Neural progenitor cell (in vitro differentiated cells): Measurements from ENCODE around the gene GNG7. TPM values are rescaled to one million over a fixed set of nuclear protein-coding genes. Genes with fewer than 3 reads are reported as not detected.

Source experiments
- DNase-seq: peaks from one replicate; pipeline ENCODE4 v3.0.0-alpha.2; 2016; ENCODE audit warnings: low spot score
- H2AFZ ChIP-seq: fragments of 200-600 bp; sonication (generic); replicated peaks from 2 replicates; pipeline ENCODE4 v1.6.1; 2016; ENCODE audit warnings: antibody characterized with exemption
- H3F3A ChIP-seq: fragments of 200-600 bp; sonication (generic); 2 replicates; pipeline ENCODE4 v1.6.1; 2016; ENCODE audit warnings: antibody characterized with exemption, low read depth
- H3K27ac ChIP-seq: fragments of 200-600 bp; sonication (generic); 2 replicates; pipeline ENCODE4 v1.5.1; 2016; ENCODE audit warnings: mild to moderate bottlenecking
- H3K27me3 ChIP-seq: fragments of 200-600 bp; sonication (generic); 2 replicates; pipeline ENCODE4 v1.6.1; 2016; ENCODE audit warnings: mild to moderate bottlenecking, moderate library complexity
- H3K36me3 ChIP-seq: fragments of 200-600 bp; sonication (generic); 2 replicates; pipeline ENCODE4 v1.5.1; 2016
- H3K4me1 ChIP-seq: fragments of 200-600 bp; sonication (generic); 2 replicates; pipeline ENCODE4 v1.6.1; 2016; ENCODE audit warnings: mixed run types
- H3K4me2 ChIP-seq: fragments of 200-600 bp; sonication (generic); 2 replicates; pipeline ENCODE4 v1.6.1; 2016
- H3K4me3 ChIP-seq: fragments of 200-600 bp; sonication (generic); 2 replicates; pipeline ENCODE4 v1.5.1; 2016
- H3K79me2 ChIP-seq: fragments of 200-600 bp; sonication (generic); 2 replicates; pipeline ENCODE4 v1.6.1; 2016; ENCODE audit warnings: low read depth
- H3K9ac ChIP-seq: fragments of 200-600 bp; sonication (generic); 2 replicates; pipeline ENCODE4 v1.6.1; 2016
- H3K9me3 ChIP-seq: fragments of 200-600 bp; sonication (generic); 2 replicates; pipeline ENCODE4 v1.5.1; 2016; ENCODE audit warnings: low read depth
- H4K20me1 ChIP-seq: fragments of 200-600 bp; sonication (generic); 2 replicates; pipeline ENCODE4 v1.6.1; 2016; ENCODE audit warnings: low read depth
- H3K27ac Mint-ChIP-seq: 3 replicates; pipeline ENCODE4 v1.8.0; 2021; ENCODE audit warnings: mixed read lengths
- H3K27me3 Mint-ChIP-seq: 2 replicates; pipeline ENCODE4 v1.8.0; 2022; ENCODE audit warnings: low read depth, mild to moderate bottlenecking, inconsistent platforms, moderate library complexity, mixed read lengths; ENCODE audit not compliant: insufficient read depth
- H3K36me3 Mint-ChIP-seq: 3 replicates; pipeline ENCODE4 v1.8.0; 2021; ENCODE audit warnings: mixed read lengths
- H3K4me1 Mint-ChIP-seq: 3 replicates; pipeline ENCODE4 v1.8.0; 2021; ENCODE audit warnings: mixed read lengths
- H3K4me3 Mint-ChIP-seq: 3 replicates; pipeline ENCODE4 v1.8.0; 2021; ENCODE audit warnings: mild to moderate bottlenecking, moderate library complexity, mixed read lengths
- H3K9me3 Mint-ChIP-seq: 3 replicates; pipeline ENCODE4 v1.8.0; 2020; ENCODE audit warnings: mixed read lengths
- CTCF ChIP-seq: fragments of 200-600 bp; sonication (generic); IDR thresholded peaks from 2 replicates; pipeline ENCODE4 v1.5.1; 2017; ENCODE audit warnings: antibody characterized with exemption, mild to moderate bottlenecking
- EZH2 ChIP-seq: fragments of 200-600 bp; sonication (generic); IDR thresholded peaks from 2 replicates; pipeline ENCODE4 v1.6.1; 2017; ENCODE audit warnings: antibody characterized with exemption, mild to moderate bottlenecking, moderate library complexity
- EZH2phosphoT487 ChIP-seq: fragments of 200-600 bp; sonication (generic); IDR thresholded peaks from 2 replicates; pipeline ENCODE4 v1.6.1; 2017; ENCODE audit warnings: antibody characterized with exemption
- total RNA-seq: library from RNA; depleted of rRNA; stranded (reverse); fragments of >200 nt; gene quantifications from 2 replicates; pipeline ENCODE4 v1.2.3, GENCODE V29; 2015; ENCODE audit warnings: low replicate concordance

The GNG7 gene
- total RNA-seq, 1 donor from 2014 or later, result 7.0 TPM

DNA sequence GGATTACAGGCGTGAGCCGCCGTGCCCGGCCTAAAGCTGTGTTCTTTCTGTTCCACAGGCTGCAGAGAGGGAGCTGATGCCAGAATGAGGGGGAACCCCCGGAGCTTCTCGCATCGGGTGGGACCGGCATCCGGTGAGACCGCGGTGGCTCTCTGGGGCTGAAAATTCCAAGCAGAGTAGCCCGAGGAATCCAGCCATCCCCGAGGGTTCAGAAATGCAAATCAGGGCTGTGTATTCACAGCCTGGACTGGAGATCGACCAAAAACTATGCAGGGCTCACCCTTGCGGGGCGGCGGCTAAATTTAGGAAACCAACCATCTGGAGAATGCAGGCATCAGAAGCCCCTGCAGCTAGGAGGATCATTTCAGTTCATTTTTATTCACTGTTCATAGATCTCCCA lies 99.2 kb downstream of the GNG7 start:
- Histone ChIP-seq H3K27me3 (peaks cover 49% of the 10 kb centered on the region), H3K79me2 (no peaks in the 10 kb centered on the region), H2AFZ (no peak overlapping the region), H4K20me1 (no peaks in the 10 kb centered on the region), H3K9ac (no peak overlapping the region), H3K4me3 (peak overlapping the region; percentile 30), H3K27ac (no peak overlapping the region), H3K4me1 (no peaks in the 10 kb centered on the region), H3F3A (peaks cover 36% of the 10 kb centered on the region), H3K36me3 (no peaks in the 10 kb centered on the region), H3K9me3 (no peaks in the 10 kb centered on the region), H3K4me2 (peak overlapping the region; percentile 69)
- Mint-ChIP-seq H3K27me3 (peaks cover 18% of the 10 kb centered on the region), H3K27ac (no peak overlapping the region), H3K4me1 (peaks cover 25% of the 10 kb centered on the region), H3K9me3 (peaks cover 3% of the 10 kb centered on the region), H3K4me3 (peak overlapping the region; percentile 48), H3K36me3 (no peaks in the 10 kb centered on the region)
- TF ChIP-seq EZH2phosphoT487 (no peak), EZH2 (no peak), CTCF (no peak)
- peak; percentile 58 for DNase-seq

DNA sequence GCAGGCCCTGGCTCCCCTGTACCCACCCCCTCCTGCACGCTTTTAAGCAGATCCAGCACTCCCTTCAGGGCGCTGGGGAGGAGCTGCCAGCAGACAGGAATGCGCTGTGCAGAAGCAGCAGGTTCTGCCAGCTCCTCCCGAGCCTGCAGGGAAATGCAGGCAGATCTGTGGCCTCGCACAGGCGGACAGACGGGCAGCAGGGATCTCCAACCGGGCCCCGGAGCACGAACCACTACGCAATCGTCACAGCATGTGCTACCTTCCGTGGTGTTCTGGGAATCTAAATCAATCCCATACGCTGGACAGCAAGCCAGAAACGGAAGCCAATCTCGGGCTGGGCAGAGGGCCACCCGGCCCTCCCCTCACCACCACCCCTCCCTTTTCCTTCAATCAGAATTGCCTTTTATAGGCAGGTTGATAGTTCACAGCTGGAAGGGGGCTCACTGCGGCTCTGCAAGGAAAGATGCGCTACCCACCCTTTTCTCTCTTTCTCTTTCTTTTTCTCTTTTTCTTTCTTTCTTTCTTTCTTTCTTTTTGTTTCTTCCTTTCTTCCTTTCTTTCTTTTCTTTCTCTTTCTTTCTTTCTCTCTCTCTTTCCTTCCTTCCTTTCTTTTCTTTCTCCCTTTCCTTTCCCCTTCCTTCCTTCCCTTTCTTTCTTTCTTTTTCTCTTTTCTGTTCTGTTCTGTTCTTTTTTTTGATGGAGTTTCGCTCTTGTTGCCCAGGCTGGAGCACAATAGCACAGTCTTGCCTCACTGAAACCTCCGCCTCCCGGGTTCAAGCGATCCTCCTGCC lies 99.9 kb downstream of the GNG7 start:
- no peaks in the 10 kb centered on the region for H3K36me3 Mint-ChIP-seq
- H3K4me3 Mint-ChIP-seq, result peak overlapping the region; percentile 22
- Histone ChIP-seq H3K36me3 (no peaks in the 10 kb centered on the region), H3K4me2 (peak overlapping the region; percentile 69), H3K4me3 (peak overlapping the region; percentile 30), H2AFZ (peak overlapping the region; percentile 57), H3K4me1 (no peaks in the 10 kb centered on the region), H3F3A (peaks cover 36% of the 10 kb centered on the region), H3K9ac (no peak overlapping the region), H3K79me2 (no peaks in the 10 kb centered on the region), H3K27ac (no peak overlapping the region), H4K20me1 (no peaks in the 10 kb centered on the region), H3K9me3 (no peaks in the 10 kb centered on the region), H3K27me3 (peaks cover 49% of the 10 kb centered on the region)
- no peak overlapping the region for H3K27ac Mint-ChIP-seq
- no peak for TF ChIP-seq EZH2phosphoT487
- TF ChIP-seq EZH2, result no peak
- TF ChIP-seq CTCF, result no peak
- DNase-seq, result peak; percentile 80
- H3K4me1 Mint-ChIP-seq, result peaks cover 21% of the 10 kb centered on the region
- peaks cover 18% of the 10 kb centered on the region for H3K27me3 Mint-ChIP-seq
- H3K9me3 Mint-ChIP-seq, result peaks cover 3% of the 10 kb centered on the region

- H3F3A ChIP-seq, result peaks cover 36% of the 10 kb centered on the region
- H2AFZ ChIP-seq, result no peak overlapping the region
- H3K9me3 ChIP-seq, result no peaks in the 10 kb centered on the region
- Mint-ChIP-seq H3K4me3 (peak overlapping the region; percentile 63), H3K27me3 (peaks cover 21% of the 10 kb centered on the region), H3K9me3 (peaks cover 3% of the 10 kb centered on the region), H3K36me3 (no peaks in the 10 kb centered on the region), H3K4me1 (peaks cover 21% of the 10 kb centered on the region), H3K27ac (no peak overlapping the region)
- no peak for TF ChIP-seq EZH2
- no peak overlapping the region for H3K9ac ChIP-seq
- H3K4me3 ChIP-seq, result no peak overlapping the region
- no peaks in the 10 kb centered on the region for H4K20me1 ChIP-seq
- H3K4me2 ChIP-seq, result no peak overlapping the region
- no peaks in the 10 kb centered on the region for H3K79me2 ChIP-seq
- peaks cover 49% of the 10 kb centered on the region for H3K27me3 ChIP-seq
- H3K27ac ChIP-seq, result no peak overlapping the region
- no peaks in the 10 kb centered on the region for H3K36me3 ChIP-seq
- no peaks in the 10 kb centered on the region for H3K4me1 ChIP-seq
- DNase-seq, result no peak
These were observed 101.3 kb downstream of the GNG7 start for GRCh38 chr19:2600914-2601870.
